Epithelial cell of proximal tubule (primary cell): ENCODE results near the gene DNASE1L2. TPM values are rescaled to one million over a fixed set of nuclear protein-coding genes. Genes with fewer than 3 reads are reported as not detected.

Source experiments
- DNase-seq: peaks from one replicate; pipeline ENCODE4 v3.0.0-alpha.2; 2011; ENCODE audit warnings: low read depth
- H3K4me3 ChIP-seq: 2 replicates; pipeline ENCODE4 v1.5.1; 2011; ENCODE audit warnings: low read depth, mild to moderate bottlenecking, low read length
- total RNA-seq: library from RNA; depleted of rRNA; stranded (reverse); fragments of >200 nt; gene quantifications from 2 replicates; pipeline ENCODE4 v1.2.3, GENCODE V29; 2015
- TF ChIP-seq, protein P1 (sequence below): conservative IDR thresholded peaks from 2 replicates; pipeline ENCODE4 v1.5.1; 2012; ENCODE audit warnings: low read depth, mild to moderate bottlenecking, low read length

DNASE1L2 gene
- total RNA-seq, 1 donor from 2014 or later, result 0.52 TPM

DNA sequence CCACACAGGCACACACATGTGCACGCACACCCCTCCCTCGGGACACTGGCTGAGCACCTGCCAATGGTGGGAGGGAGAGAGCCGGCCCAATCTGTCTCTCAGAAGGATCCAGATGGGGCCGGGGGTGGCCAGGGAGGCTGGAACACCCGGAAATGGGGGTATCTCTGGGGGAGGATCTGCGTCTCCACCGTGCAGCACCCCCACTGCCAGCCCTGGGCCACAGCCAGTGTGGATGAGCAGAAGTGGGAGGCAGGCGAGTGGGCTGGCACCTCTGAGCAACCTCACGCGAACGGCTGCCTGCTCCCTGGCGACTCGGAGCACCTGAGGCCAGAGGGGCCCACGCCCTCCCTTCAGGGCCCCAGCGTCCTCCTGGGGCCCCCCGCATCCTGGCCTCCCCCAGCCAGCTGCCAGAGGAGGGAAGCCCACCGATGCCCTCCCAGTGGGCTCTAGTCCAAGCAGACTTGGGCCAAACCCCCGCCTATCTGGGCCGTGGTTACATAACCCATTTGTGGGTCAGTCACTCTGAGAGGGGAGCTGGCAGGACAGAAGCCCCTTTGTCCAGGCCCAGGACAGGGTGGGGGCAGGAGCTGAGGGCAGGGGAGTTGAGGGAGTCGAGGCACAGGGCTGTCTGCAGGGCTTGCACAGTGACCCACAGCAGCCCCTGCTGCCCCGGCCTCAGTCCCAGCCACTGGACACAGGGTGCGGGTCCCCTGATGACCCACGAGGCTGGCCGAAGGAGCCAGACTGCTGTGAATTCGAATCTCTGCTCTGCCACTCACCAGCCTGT lies 45.4 kb upstream of the DNASE1L2 start:
- TF ChIP-seq, protein P1, sequence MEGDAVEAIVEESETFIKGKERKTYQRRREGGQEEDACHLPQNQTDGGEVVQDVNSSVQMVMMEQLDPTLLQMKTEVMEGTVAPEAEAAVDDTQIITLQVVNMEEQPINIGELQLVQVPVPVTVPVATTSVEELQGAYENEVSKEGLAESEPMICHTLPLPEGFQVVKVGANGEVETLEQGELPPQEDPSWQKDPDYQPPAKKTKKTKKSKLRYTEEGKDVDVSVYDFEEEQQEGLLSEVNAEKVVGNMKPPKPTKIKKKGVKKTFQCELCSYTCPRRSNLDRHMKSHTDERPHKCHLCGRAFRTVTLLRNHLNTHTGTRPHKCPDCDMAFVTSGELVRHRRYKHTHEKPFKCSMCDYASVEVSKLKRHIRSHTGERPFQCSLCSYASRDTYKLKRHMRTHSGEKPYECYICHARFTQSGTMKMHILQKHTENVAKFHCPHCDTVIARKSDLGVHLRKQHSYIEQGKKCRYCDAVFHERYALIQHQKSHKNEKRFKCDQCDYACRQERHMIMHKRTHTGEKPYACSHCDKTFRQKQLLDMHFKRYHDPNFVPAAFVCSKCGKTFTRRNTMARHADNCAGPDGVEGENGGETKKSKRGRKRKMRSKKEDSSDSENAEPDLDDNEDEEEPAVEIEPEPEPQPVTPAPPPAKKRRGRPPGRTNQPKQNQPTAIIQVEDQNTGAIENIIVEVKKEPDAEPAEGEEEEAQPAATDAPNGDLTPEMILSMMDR, result no peak
- no peak for DNase-seq
- no peak overlapping the region for H3K4me3 ChIP-seq

DNA sequence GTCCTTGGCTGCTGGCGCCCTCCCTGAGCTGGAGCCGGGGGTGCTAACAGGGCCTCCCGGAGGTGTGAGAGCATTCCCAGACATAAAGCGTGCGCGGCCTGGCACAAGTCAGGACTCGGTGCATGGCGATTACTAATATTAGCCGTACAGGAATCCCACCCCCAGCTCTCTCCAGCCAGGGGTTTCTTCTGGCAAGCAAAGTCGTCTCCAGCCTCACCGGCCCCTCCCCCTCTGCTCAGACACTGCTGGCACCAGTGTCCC lies 44.9 kb upstream of the DNASE1L2 start:
- no peak overlapping the region for H3K4me3 ChIP-seq
- no peak for DNase-seq
- TF ChIP-seq, protein P1, result no peak

DNA sequence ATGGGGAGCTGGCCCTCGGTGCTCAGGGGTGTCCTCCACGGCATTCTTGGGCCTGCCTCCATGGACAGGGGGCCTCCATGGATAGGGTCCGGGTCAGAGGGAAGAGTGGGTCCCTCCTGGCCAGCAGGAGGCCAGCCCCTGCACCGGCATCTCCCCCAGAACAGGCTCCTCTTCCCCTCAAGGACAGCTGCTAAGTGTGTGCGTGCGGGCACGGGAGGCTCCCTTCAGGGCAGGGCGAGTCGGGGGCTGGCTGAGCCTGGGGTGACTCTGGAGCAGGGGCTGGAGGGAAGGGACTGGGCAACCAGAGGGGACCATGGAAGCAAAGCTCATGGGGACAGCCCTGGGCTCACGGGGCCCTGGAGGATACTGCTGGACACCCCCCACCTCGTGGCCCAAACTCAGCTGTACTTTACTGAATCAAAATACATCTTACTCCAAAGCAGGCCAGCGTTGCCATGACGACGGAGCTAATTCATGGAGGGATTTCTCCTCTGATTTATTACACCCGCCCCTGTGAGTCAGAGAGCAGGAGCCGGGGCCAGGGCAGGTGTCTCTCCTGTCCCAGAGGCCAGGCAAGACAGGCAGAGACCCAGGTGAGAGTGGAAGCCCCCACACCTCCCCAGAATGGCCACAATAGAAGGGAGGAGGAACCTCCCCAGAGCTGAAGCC lies 41.9 kb upstream of the DNASE1L2 start:
- H3K4me3 ChIP-seq, result no peak overlapping the region
- TF ChIP-seq, protein P1, result no peak
- DNase-seq, result no peak

DNA sequence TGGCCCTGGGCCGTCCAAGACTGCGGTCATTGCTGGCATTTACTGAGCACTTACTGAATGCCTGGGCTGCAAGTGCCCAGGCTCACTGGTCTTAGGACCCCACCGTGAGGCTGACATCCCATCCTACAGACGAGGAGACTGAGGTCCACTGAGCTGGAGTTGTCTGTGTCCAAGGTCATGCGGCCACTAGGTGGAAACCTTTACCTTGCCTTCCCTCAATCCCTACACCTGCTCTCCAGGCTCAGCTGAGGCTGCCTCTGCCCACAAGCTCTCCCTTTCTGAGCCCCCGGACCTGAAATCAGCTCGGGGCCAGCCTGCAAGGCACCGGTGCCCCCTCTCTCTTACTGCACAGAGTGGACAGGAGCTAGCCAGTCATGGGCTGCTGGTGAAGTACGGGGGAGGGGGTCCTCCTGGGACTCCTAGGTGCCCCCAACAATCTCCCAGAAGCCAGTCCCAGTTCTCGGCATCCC lies 41.4 kb upstream of the DNASE1L2 start:
- no peak overlapping the region for H3K4me3 ChIP-seq
- no peak for DNase-seq
- TF ChIP-seq, protein P1, result peak; percentile 62

DNA sequence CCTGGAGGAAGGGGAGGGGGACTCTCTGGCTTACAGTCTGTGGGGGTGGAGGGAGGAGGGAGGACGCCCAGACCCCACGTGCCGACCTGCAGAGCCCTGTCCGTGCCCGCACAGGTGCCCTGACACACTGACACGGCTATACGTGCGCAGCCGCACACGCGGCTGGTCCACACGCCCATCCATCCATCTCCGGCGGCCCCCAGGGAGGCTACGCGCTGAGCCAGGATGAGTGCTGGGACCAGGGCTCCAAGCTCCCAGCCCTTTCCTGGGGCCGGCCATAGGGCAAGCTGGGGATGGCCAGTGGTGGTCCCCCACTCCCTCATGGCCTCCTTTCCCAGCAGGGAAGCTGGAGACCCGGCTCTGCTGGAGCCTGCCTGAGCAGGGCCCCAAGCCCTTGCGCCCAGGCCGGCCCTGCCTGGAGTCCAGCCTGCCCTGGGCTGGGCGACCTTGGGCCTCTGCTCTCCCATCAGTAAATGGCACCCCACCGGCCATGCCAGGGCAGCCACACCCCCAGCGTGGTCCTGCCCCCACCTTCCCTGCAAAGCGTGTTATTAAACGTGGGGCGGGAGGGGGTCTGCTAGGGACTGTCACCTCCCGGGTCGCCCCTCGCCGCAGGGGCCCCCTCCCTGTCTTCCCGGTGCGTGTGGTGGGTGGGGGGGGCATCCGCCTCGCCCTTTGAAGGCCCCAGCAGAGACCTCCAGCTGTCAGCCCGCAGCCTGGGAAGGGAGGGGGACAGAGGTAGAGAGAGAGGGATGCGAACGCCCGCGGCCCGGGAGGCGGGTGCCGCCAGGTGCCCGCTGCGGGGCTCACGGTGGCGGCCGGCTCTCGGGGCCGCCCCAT lies 40.7 kb upstream of the DNASE1L2 start:
- H3K4me3 ChIP-seq, result peak overlapping the region; percentile 14
- DNase-seq, result no peak
- TF ChIP-seq, protein P1, result no peak

DNA sequence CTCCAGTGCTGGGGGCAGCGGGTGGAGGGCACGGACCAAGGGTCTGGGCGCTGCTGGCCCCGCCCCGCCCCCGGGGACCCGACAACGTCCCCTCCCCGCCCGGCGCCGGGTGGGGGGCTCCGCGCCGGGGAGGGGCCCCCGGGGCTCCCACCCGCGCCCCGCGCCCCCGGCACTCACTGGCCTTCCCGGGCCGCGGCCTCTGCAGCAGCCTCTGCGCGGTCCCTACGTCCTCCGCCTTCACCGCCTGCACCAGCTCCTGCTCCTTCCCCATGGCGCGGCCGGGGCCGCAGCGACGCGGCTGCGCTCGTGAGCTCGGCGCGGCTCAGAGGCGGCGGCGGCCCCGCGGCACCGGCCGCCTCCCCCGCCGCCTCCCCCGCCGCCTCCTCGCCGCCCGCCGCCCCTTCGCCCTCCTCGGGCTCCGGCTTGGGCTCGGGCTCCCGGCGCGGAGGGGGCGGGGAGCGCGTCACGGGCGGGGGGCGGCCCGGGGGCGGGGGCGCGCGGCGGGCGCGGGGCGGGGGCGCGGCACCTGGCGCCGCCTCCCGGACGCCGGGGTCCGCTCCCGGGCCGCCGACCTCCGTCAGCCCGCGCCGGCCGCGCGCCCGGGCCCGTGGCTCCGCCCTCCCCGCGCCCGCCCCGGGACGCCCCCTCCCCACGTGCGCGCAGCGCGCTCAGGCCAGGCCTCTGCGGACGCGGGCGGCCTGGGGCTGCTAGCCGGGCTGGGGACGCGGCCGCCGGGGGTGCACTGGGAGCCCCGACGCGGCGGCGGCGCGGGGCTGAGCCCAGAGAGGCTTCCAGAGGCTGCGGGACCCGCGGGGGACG lies 39.9 kb upstream of the DNASE1L2 start, which contains the start of gene CASKIN1:
TSS of gene CASKIN1 (minus strand) at position 444 of the 819 bp plus-strand sequence. CDS start at position 271, 173 bp downstream.
- DNase-seq, result no peak
- TF ChIP-seq, protein P1, result no peak
- peak within 1 kb of the TSS; percentile 16 for H3K4me3 ChIP-seq
